Vagina (tissue), 2 donors: ENCODE data around the gene TBC1D30. TPM values are rescaled to one million over a fixed set of nuclear protein-coding genes. Genes with fewer than 3 reads are reported as not detected.

ENCODE experiments used
- DNase-seq, 2 donors: peaks; one replicate each; pipeline ENCODE4 v3.0.0-alpha.2; 2017; ENCODE audit errors: extremely low spot score in 2 of 2
- H3K27ac ChIP-seq: fragments of 200-600 bp; sonication (generic); one replicate; pipeline ENCODE4 v1.5.1; 2019
- H3K27me3 ChIP-seq: fragments of 200-600 bp; sonication (generic); one replicate; pipeline ENCODE4 v1.5.1; 2019
- H3K36me3 ChIP-seq, 2 donors: fragments of 200-600 bp; sonication (generic); one replicate each; pipeline ENCODE4 v1.5.1; 2017 to 2019
- H3K4me1 ChIP-seq: fragments of 200-600 bp; sonication (generic); one replicate; pipeline ENCODE4 v1.5.1; 2019
- H3K4me3 ChIP-seq, 2 donors: fragments of 200-600 bp; sonication (generic); 1 replicate in 1 of 2; 2 replicates in 1 of 2; pipeline ENCODE4 v1.5.1; 2016 to 2019
- H3K9me3 ChIP-seq: fragments of 200-600 bp; sonication (generic); one replicate; pipeline ENCODE4 v1.5.1; 2019
- POLR2A ChIP-seq, 2 donors: fragments of 450-650 bp; IDR thresholded peaks; one replicate each; pipeline ENCODE4 v1.6.1; 2017; ENCODE audit warnings: antibody characterized with exemption in 2 of 2, mild to moderate bottlenecking in 2 of 2, moderate library complexity in 2 of 2
- POLR2AphosphoS5 ChIP-seq, 2 donors: sonication (generic); formaldehyde crosslinking; IDR thresholded peaks; one replicate each; pipeline ENCODE4 v1.9.0; 2017; ENCODE audit warnings: antibody characterized with exemption in 2 of 2, mild to moderate bottlenecking in 2 of 2, low read depth in 1 of 2; ENCODE audit not compliant: insufficient read depth in 1 of 2
- intact Hi-C: fragments of 100-400 bp; cut with DNase I; formaldehyde crosslinking; loops from one replicate; pipeline ENCODE4 v1.15.1; 2023
- total RNA-seq: library from RNA; depleted of rRNA; stranded (reverse); fragments of >200 nt; gene quantifications from one replicate; pipeline ENCODE4 v1.2.3, GENCODE V29; 2016
- TF ChIP-seq, protein P1 (sequence below), 3 experiments: fragments of 450-650 bp in 2 of 3; fragments of 200-600 bp in 1 of 3; sonication (generic) in 1 of 3; IDR thresholded peaks; one replicate each; pipeline ENCODE4 v1.5.1; 2017 to 2019; ENCODE audit warnings: antibody characterized with exemption in 3 of 3, mild to moderate bottlenecking in 2 of 3, moderate library complexity in 2 of 3

TBC1D30 gene
- total RNA-seq, 1 donor from 2014 or later, result 3.9 TPM

DNA sequence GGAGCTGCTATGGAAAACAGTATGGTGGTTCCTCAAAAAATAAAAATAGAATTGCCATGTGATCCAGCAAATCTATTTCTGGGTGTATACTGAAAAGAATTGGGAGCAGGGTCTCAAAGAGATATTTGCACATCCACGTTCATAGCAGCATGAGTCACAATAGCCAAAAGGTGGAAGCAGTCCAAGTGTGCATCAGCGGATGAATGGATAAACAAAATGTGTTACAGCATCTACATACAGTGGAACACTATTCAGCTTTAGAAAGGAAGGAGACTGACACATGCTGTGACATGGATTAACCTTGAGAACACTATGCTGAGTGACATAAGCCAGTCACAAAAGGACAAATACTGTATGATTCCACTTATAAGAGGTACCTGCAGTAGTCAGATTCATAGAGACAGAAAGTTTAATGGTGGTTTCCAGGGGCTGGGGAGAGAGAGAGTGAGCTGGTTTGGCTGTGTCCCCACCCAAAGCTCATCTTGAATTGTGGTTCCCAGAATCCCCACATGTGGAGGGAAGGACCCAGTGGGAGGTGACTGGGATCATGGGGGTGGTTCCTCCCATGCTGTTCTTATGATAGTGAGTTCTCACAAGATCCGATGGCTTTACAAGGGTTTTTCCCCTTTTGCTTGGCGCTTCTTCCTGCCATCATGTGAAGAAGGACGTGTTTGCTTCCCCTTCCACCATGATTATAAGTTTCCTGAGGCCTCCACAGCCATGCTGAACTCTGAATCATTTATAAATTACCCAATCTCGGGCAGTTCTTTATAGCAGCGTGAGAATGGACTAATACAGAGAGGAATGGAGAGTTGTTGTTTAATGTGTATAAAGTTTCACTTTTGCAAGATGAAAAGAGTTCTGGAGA, 17.6 kb upstream of the TBC1D30 start:
- H3K9me3 ChIP-seq, result no peaks in the 10 kb centered on the region
- intact Hi-C loops, result no loop called here
- no peak overlapping the region for H3K4me3 ChIP-seq
- no peaks in the 10 kb centered on the region for H3K27me3 ChIP-seq
- no peak for TF ChIP-seq POLR2AphosphoS5 (IDR thresholded peaks at IDR 0.05; ENCODE audit: insufficient read depth in 1 of 2, low read depth in 1 of 2)
- no peak for TF ChIP-seq POLR2A (IDR thresholded peaks at IDR 0.05)
- TF ChIP-seq, protein P1, sequence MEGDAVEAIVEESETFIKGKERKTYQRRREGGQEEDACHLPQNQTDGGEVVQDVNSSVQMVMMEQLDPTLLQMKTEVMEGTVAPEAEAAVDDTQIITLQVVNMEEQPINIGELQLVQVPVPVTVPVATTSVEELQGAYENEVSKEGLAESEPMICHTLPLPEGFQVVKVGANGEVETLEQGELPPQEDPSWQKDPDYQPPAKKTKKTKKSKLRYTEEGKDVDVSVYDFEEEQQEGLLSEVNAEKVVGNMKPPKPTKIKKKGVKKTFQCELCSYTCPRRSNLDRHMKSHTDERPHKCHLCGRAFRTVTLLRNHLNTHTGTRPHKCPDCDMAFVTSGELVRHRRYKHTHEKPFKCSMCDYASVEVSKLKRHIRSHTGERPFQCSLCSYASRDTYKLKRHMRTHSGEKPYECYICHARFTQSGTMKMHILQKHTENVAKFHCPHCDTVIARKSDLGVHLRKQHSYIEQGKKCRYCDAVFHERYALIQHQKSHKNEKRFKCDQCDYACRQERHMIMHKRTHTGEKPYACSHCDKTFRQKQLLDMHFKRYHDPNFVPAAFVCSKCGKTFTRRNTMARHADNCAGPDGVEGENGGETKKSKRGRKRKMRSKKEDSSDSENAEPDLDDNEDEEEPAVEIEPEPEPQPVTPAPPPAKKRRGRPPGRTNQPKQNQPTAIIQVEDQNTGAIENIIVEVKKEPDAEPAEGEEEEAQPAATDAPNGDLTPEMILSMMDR (IDR thresholded peaks at IDR 0.05), result no peak
- H3K36me3 ChIP-seq, result no peaks in the 10 kb centered on the region
- H3K4me1 ChIP-seq, result no peaks in the 10 kb centered on the region
- no peak overlapping the region for H3K27ac ChIP-seq
- DNase-seq, result peak in 1 of 2 donors; percentile 52

DNA sequence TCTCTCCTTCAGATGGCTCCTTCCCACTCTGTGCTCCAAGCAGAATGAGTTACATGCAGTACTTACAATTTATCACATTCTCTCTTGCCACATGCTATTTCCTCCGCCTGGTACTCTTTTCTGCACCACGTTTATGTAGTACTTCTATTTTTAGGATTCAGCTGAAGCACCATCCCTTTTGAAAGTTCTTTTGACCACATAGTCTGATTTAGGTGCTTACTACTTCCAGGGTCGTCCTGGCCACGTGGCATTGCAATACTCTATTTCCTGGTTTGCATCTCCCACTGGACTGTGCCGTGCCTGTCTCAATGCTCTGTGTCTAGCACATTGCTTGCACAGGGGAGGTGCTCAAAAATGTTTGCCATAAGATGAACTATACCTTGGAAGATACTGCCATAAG, 16.3 kb upstream of the TBC1D30 start:
- TF ChIP-seq POLR2A (IDR thresholded peaks at IDR 0.05), result no peak
- TF ChIP-seq, protein P1 (IDR thresholded peaks at IDR 0.05), result no peak
- no peak for TF ChIP-seq POLR2AphosphoS5 (IDR thresholded peaks at IDR 0.05; ENCODE audit: insufficient read depth in 1 of 2, low read depth in 1 of 2)
- Histone ChIP-seq H3K27me3 (no peaks in the 10 kb centered on the region), H3K9me3 (no peaks in the 10 kb centered on the region), H3K4me1 (no peaks in the 10 kb centered on the region), H3K36me3 (no peaks in the 10 kb centered on the region), H3K4me3 (no peak overlapping the region), H3K27ac (no peak overlapping the region)
- peak in 1 of 2 donors; percentile 61 for DNase-seq
- intact Hi-C loops, result no loop called here

DNA sequence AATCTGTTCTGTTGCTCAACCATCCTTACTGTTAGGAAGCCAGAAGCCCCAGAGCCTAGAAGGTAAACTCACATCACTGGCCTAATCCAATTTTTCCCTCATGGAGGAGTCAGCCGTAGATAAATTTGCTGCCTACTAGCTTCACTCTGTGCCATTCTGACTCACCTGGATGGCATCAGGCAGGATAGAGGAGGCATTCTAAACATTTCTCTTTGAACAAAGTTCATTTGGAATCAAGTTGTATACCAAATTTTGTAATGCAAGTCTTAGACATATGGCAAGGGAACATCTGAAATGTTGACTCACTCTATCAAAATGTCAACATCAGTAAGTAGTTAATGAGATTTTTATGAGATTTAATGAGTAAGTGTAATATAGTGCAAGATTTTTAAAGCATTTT, 13.6 kb upstream of the TBC1D30 start:
- TF ChIP-seq, protein P1 (IDR thresholded peaks at IDR 0.05), result no peak
- no peak for TF ChIP-seq POLR2A (IDR thresholded peaks at IDR 0.05)
- no peak for TF ChIP-seq POLR2AphosphoS5 (IDR thresholded peaks at IDR 0.05; ENCODE audit: insufficient read depth in 1 of 2, low read depth in 1 of 2)
- Histone ChIP-seq H3K4me3 (no peak overlapping the region), H3K27ac (no peak overlapping the region)

DNA sequence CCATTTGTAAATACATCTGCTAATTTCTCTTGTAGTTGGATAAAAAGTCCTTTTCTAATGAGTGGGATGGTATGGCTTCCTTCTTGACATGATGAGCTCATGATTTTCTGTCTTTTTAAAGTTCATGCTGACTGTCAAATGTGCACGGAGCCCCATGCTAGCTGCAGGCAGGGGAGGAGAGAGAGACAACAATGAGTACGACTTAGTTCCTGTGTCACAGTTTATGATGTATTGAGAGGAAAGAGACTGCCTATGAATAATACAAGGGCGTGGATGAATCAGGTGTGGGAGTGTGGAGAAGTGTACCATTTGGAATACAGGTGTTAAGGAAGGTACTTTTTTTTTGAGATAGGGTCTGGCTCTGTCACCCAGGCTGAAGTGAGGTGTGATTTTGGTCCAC, 10.7 kb upstream of the TBC1D30 start:
- H3K4me3 ChIP-seq, result no peak overlapping the region
- intact Hi-C loops, result no loop called here

More for the DNA sequence above, 13.6 kb upstream of the TBC1D30 start:
- Histone ChIP-seq H3K9me3 (no peaks in the 10 kb centered on the region), H3K4me1 (no peaks in the 10 kb centered on the region), H3K27me3 (no peaks in the 10 kb centered on the region), H3K36me3 (no peaks in the 10 kb centered on the region)
- DNase-seq, result no peak
- intact Hi-C loops, result no loop called here

More for the DNA sequence above, 10.7 kb upstream of the TBC1D30 start:
- Histone ChIP-seq H3K27me3 (no peaks in the 10 kb centered on the region), H3K36me3 (no peaks in the 10 kb centered on the region), H3K27ac (no peak overlapping the region), H3K4me1 (no peaks in the 10 kb centered on the region), H3K9me3 (no peaks in the 10 kb centered on the region)
- no peak for DNase-seq
- TF ChIP-seq, protein P1 (IDR thresholded peaks at IDR 0.05), result no peak
- no peak for TF ChIP-seq POLR2A (IDR thresholded peaks at IDR 0.05)
- no peak for TF ChIP-seq POLR2AphosphoS5 (IDR thresholded peaks at IDR 0.05; ENCODE audit: insufficient read depth in 1 of 2, low read depth in 1 of 2)
